ENCODE measurements around the gene FADS2. TPM values are rescaled to one million over a fixed set of nuclear protein-coding genes. Genes with fewer than 3 reads are reported as not detected.
A peak's percentile ranks its signal among the peaks of the same experiment; 100 is the strongest.

The FADS2 gene
- total and polyA plus RNA-seq, 2 of the 13 experiments (the other 11 are each of a cell fraction or from before 2014, with no cell fraction given), result 90.1 to 124 TPM

DNA sequence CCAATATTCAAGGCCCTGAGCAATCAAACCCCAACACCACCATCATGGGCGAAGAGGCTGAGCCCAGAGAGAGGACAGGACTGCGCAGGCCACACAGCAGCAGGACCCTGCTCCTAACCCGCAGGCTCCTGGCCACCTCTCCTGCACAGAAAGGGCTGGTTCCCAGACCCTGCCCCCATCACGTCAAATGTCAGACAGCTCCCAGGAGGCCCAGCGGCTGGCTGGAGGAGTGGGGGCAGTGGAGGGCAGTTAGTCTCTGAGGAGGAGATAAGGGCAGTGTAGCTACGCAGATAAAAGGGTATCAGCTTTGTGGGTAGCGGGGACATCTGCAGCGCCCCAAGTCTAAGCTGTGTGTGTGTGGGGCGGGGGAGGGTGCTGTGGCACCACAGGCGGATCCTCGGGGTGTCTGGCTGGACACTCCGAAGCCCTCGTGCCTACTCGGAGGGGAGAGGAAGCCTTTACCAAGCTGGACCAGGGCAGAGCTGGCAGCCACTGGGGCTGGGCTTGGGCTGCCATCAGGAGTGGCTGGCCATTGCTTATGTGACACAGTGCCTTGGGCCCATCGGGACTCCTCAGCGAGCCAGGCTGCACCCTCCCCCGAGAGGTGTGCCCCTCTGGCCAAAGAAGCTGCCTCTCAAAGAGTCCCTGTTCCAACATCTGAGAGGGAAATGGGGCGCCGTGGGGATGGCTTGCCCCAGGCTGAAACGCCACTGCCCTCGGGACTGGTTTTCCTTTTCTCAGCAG, 41.8 kb downstream of the FADS2 start (continued):
- TF ChIP-seq, protein P1, sequence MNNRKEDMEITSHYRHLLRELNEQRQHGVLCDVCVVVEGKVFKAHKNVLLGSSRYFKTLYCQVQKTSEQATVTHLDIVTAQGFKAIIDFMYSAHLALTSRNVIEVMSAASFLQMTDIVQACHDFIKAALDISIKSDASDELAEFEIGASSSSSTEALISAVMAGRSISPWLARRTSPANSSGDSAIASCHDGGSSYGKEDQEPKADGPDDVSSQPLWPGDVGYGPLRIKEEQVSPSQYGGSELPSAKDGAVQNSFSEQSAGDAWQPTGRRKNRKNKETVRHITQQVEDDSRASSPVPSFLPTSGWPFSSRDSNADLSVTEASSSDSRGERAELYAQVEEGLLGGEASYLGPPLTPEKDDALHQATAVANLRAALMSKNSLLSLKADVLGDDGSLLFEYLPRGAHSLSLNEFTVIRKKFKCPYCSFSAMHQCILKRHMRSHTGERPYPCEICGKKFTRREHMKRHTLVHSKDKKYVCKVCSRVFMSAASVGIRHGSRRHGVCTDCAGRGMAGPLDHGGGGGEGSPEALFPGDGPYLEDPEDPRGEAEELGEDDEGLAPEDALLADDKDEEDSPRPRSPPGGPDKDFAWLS (CRISPR knock-in tag; IDR thresholded peaks at IDR 0.05; ENCODE audit: borderline replicate concordance), result no peak
- TF ChIP-seq SP1 (IDR thresholded peaks at IDR 0.05) (no peak), SP1 (CRISPR knock-in tag; IDR thresholded peaks at IDR 0.05) (no peak), MED8 (CRISPR knock-in tag; IDR thresholded peaks at IDR 0.05; ENCODE audit: insufficient replicate concordance) (no peak), ZBTB3 (CRISPR knock-in tag; IDR thresholded peaks at IDR 0.05; ENCODE audit: borderline replicate concordance, low read depth) (no peak), NONO (IDR thresholded peaks at IDR 0.05) (no peak), NONO (CRISPR knock-in tag; conservative IDR thresholded peaks at IDR 0.05) (0 out of 2 replicates have a peak, but pooled peaks have one; percentile 16), NFRKB (IDR thresholded peaks at IDR 0.05) (no peak), HMG20A (CRISPR knock-in tag; IDR thresholded peaks at IDR 0.05; ENCODE audit: borderline replicate concordance) (no peak), AGO2 (optimal IDR thresholded peaks at IDR 0.05; ENCODE audit: low read depth, low read length) (no peak), ATRX (CRISPR knock-in tag; IDR thresholded peaks at IDR 0.05; ENCODE audit: borderline replicate concordance) (no peak), AKAP8 (CRISPR knock-in tag; IDR thresholded peaks at IDR 0.05) (0 out of 2 replicates have a peak, but pooled peaks have one; percentile 21), CREB1 (IDR thresholded peaks at IDR 0.05) (no peak), CREB1 (CRISPR knock-in tag; IDR thresholded peaks at IDR 0.05) (no peak), ZNF567 (CRISPR knock-in tag; IDR thresholded peaks at IDR 0.05; ENCODE audit: borderline replicate concordance) (no peak), ERF (CRISPR knock-in tag; IDR thresholded peaks at IDR 0.05) (no peak), ZNF383 (CRISPR knock-in tag; IDR thresholded peaks at IDR 0.05; ENCODE audit: borderline replicate concordance) (no peak), REL (CRISPR knock-in tag; conservative IDR thresholded peaks at IDR 0.05) (no peak), ZNF841 (CRISPR knock-in tag; IDR thresholded peaks at IDR 0.05; ENCODE audit: borderline replicate concordance) (no peak), ZBTB7A (CRISPR knock-in tag; IDR thresholded peaks at IDR 0.05) (no peak), SRSF9 (IDR thresholded peaks at IDR 0.05; ENCODE audit: borderline replicate concordance, insufficient read depth, low read depth, low read length, poor library complexity, severe bottlenecking) (no peak)
- TF ChIP-seq, protein P2, sequence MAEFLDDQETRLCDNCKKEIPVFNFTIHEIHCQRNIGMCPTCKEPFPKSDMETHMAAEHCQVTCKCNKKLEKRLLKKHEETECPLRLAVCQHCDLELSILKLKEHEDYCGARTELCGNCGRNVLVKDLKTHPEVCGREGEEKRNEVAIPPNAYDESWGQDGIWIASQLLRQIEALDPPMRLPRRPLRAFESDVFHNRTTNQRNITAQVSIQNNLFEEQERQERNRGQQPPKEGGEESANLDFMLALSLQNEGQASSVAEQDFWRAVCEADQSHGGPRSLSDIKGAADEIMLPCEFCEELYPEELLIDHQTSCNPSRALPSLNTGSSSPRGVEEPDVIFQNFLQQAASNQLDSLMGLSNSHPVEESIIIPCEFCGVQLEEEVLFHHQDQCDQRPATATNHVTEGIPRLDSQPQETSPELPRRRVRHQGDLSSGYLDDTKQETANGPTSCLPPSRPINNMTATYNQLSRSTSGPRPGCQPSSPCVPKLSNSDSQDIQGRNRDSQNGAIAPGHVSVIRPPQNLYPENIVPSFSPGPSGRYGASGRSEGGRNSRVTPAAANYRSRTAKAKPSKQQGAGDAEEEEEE (CRISPR knock-in tag; IDR thresholded peaks at IDR 0.05; ENCODE audit: borderline replicate concordance), result no peak
- TF ChIP-seq, protein P3, sequence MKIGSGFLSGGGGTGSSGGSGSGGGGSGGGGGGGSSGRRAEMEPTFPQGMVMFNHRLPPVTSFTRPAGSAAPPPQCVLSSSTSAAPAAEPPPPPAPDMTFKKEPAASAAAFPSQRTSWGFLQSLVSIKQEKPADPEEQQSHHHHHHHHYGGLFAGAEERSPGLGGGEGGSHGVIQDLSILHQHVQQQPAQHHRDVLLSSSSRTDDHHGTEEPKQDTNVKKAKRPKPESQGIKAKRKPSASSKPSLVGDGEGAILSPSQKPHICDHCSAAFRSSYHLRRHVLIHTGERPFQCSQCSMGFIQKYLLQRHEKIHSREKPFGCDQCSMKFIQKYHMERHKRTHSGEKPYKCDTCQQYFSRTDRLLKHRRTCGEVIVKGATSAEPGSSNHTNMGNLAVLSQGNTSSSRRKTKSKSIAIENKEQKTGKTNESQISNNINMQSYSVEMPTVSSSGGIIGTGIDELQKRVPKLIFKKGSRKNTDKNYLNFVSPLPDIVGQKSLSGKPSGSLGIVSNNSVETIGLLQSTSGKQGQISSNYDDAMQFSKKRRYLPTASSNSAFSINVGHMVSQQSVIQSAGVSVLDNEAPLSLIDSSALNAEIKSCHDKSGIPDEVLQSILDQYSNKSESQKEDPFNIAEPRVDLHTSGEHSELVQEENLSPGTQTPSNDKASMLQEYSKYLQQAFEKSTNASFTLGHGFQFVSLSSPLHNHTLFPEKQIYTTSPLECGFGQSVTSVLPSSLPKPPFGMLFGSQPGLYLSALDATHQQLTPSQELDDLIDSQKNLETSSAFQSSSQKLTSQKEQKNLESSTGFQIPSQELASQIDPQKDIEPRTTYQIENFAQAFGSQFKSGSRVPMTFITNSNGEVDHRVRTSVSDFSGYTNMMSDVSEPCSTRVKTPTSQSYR (CRISPR knock-in tag; IDR thresholded peaks at IDR 0.05; ENCODE audit: borderline replicate concordance), result no peak
- TF ChIP-seq, protein P4, sequence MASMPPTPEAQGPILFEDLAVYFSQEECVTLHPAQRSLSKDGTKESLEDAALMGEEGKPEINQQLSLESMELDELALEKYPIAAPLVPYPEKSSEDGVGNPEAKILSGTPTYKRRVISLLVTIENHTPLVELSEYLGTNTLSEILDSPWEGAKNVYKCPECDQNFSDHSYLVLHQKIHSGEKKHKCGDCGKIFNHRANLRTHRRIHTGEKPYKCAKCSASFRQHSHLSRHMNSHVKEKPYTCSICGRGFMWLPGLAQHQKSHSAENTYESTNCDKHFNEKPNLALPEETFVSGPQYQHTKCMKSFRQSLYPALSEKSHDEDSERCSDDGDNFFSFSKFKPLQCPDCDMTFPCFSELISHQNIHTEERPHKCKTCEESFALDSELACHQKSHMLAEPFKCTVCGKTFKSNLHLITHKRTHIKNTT (CRISPR knock-in tag; IDR thresholded peaks at IDR 0.05), result no peak

Data from HepG2 (cell line).